HG02938 (cell line): ENCODE results near the gene OSBPL3.
"Not testable (repeated sequence)": the region's sequence is repeated elsewhere in the genome, so short reads cannot be mapped to it uniquely, and the experiment has no call there.

ENCODE experiments used
- ATAC-seq: cut with Tn5 transposase; IDR thresholded peaks from one replicate; pipeline ENCODE4 v1.9.1; 2021; ENCODE audit warnings: mild to moderate bottlenecking, moderate library complexity; ENCODE audit not compliant: unreplicated experiment

OSBPL3 gene

DNA sequence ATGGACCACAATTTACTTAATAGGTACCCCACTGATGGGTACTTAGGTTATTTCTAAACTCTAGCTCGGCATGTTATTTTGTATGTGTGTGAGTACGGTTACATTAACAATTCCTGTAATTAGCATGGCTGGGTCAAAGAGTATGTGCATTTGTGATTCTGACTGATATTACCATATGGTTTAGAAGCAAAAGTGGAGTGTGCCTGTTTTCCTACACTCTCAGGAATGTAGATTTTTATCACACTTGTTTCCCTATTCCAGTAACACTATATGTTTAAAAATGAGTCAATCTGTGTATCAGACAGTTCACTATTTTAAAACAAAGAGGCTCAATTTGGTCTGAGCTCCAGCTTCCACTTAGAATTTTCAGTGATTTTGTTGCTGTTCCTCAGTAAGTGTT is 178.1 kb downstream of the OSBPL3 start:
- ATAC-seq = no peak

DNA sequence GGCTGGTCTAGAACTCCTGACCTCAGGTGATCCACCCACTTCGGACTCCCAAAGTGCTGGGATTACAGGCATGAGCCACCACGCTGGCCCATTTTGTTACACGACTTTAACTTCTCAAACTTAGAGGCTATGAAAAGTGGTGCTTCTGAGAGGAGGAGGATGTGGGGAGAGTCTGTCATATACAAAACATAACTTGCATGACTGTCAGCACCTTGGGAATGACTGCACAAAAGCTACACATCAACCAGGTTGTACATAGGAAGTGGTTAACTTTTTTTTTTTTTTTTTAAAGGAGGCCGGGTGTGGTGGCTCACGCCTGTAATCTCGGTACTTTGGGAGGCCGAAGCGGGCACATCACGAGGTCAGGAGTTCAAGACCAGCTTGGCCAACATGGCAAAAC is 179.3 kb downstream of the OSBPL3 start:
- no peak for ATAC-seq

DNA sequence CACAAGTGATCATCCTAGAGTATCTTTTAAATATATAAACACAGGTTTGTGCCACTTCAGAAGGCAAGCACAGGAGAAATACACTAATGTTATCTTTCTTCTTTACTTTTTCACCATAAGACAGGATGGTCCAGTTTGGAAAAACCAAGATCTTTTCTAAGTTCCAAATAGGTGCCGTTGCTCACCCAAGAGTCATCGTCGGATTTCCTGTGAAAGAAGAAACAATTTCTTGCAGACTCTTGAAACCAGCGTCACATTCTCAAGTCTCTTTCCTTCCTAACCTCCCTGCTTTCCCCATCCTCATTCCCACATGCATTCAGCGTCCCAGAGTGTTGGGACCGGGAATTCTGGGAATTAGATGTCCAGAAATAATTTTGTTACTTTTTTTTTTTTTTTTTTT is 179.9 kb downstream of the OSBPL3 start:
- ATAC-seq = no peak

DNA sequence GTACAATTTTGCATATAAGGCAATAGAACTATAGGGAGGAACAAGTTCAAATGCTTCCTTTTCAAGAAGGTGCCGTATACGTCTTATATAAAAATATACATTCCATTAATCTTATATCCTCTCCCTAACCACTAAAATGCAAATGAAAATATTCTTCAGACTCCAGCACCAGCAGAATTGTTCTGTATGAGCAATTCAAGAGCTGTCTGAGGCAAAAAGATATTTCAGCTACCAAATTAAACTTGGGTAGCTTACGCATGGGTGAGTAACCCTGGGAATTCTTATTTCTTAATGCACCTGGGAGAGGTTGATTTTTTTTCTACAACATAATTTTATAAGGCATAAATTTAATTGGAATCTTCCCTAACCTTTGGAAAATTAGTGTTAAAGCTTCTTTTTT is 180.5 kb downstream of the OSBPL3 start:
- ATAC-seq = no peak

DNA sequence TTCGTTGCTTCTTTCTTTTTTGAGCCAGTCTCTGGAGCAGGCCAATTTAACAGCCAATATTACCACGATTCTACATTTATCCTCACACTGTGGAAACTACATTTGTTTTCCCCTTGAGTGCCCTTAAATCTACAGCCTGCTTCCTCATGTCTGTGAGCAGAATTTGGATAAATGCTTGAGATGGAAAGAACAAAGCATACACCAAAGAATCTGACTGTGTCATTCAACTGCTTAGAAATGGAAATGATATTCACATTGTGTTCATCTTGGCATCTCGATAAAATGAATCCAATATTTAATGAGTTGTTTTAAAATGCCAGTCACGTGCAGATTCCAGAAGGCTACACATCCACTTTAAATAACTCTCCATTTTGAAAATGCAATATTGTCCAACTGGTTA is 181.7 kb downstream of the OSBPL3 start:
- ATAC-seq = no peak

DNA sequence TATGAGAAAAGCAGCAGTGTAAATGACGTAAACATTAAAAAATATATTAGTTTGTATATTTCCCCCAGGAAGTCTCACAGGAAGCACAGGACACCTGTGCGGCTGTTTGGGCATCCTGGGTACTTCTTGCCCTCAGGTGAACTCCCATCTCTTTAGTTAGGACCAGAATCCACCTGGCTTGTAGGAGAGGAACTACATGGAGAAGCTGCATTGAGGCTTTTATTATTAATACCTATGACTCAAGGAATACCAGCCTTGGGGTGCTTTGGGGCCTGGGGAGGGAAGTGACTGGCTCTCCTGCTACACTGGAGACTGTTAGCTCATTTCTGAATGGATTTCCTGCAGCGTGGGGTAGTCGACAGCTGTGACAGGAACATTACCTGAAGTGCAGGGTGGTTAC is 182.7 kb downstream of the OSBPL3 start:
- no peak for ATAC-seq

DNA sequence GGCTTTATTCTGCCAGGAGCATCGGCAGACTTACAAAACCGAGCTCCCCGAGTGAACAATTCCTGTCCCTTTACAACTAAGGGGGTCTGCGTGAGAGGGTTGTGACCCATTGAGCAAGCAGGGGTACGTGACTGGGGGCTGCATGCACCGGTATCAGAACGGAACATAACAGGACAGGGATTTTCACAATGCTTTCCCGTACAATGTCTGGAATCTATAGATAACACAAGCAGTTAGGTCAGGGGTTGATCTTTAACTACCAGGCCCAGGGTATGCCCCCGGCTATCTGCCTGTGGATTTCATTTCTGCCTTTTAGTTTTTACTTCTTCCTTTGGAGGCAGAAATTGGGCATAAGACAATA is 184.6 kb downstream of the OSBPL3 start:
- ATAC-seq = no peak

DNA sequence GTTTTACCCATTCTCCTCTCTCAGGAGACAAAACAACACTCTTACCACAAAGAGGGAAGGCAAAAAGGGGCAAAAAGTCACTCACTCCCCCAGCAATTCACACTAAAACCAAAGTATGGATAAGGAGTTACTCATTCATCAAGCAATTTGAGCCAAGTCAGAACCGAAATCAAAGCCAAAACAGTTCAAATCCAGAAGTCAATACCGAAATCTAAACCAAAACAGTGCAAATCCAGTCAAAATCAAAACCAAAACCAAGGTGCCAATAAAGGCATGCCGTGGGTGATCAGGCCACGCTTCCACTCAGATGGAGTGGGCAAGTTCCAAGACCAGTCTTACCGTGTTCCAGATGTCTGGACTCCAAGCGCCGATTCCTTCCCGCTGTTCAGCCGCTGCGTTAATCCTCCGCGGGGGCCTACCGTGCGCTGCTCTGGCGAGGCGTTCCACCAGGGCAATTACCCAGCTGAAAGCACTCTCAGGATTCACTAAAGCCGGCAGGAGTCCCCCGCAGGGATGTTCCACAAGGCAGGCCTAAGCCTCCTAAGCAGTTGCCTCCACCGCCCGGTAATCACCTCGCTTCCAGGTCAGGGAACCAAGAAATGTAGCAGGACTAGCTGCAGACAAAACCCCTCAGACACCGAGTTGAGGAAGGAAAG is 185.1 kb downstream of the OSBPL3 start:
- ATAC-seq = not testable (repeated sequence)

DNA sequence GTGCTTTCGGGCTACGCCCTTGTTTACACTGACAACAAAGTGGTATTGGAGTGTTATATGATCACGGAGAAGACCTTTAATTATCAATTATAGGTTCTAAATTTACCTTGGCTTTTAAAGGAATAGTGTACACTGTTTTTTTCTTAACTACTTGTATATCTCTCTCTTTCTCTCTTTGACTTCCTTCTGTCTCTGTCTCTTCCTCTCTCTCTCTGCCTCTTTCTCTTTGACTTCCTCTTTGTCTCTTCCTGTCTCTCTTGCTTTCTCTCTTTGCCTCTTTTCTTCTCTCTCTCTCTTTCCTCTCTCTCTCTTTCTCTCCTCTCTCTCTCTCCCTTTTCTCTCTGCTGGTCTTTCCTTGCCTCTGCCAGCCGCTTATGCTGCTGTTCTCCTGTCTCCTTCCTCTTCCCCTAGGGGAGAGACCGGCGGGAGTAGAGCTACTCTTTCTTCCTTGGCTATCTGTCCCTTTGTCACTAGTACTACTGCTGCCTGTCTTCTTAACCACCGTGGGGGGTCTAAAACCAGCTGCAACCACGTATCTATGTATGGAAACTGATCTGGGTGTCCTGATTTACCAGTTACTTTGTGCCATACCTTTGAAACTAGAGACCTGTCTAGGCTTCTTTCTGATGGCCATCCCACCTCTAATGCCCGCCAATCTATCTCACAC is 185.9 kb downstream of the OSBPL3 start:
- no peak for ATAC-seq

DNA sequence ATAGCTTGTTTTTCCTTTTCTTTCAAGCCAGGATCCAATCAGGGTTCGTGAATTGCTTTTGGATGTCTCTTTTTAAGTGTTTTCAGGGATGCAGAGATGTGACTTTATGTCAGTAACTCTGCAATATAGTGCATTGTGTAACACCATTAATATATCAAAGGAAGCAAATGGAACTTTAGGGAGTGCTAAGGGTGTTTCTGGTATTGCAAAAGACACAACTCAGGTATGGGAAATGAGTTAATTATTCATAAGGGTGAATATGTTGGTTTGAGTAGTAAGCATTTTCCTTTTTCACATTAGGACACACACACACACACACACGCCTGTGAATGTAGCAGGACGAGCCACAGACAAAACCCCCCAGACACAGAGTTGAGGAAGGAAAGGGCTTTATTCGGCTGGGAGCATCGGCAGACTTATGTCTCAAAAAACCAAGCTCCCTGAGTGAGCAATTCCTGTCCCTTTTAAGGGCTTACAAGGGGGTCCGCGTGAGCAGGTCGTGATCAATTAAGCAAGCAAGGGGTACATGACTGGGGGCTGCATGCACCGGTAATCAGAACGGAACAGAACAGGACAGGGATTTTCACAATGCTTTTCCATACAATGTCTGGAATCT is 190.9 kb downstream of the OSBPL3 start:
- ATAC-seq = no peak

DNA sequence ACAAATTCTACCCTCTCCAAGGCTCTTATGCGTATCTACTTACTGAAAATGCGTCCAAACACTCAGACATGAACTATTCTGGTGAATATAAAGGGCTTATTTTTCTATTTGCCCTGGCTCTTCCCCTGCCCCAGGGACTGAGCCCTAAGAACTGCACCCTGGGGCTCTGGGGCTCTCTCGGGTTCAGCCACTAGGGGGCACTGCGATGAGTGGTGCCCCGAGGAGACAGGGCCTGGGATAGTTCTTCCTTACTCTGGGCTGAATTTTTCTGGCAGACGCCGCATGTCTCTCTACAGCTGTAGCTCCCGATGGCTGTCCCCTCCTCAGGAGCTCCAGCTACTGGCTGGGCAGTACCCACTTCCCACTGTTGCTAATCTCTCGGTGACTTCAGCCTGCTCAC is 191.9 kb downstream of the OSBPL3 start:
- ATAC-seq = no peak

DNA sequence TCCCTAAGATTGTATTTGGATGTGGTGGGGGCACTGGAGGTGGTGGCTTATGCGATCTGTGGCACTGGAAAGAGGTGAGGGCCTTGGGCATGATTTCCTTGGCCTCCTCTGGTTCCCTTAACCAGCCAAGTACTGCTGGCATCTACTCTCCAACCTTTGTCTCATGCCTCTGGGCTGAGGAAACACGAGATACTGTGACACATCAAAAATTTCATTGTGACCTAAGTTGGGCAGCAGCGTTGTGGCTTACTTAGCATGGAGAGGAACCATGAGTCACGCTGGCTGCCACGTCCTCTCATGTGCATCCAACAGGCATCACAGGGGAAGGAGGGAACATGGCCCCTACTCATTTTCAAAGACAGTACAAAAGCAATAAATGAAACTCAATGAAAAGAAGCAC is 193.0 kb downstream of the OSBPL3 start:
- ATAC-seq = no peak

DNA sequence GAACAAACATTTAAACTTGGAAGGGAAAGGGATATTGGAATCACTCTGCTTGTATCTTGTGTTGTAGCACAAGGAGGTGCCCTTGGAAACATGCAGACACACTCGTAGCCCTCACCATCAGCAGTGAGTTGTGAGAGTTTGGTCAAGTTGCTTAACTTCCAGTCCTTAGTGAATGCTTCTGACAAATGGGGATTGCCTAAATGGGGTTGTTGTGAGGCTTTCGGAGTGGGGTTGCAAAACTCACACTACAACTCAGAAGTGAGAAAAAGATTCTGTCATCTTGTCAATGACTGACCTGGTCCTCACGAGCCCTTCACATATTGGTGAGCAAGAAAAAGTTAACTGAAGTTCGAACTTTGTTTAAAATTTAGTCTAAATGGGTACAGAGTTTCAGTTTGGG is 193.7 kb downstream of the OSBPL3 start:
- ATAC-seq = no peak

DNA sequence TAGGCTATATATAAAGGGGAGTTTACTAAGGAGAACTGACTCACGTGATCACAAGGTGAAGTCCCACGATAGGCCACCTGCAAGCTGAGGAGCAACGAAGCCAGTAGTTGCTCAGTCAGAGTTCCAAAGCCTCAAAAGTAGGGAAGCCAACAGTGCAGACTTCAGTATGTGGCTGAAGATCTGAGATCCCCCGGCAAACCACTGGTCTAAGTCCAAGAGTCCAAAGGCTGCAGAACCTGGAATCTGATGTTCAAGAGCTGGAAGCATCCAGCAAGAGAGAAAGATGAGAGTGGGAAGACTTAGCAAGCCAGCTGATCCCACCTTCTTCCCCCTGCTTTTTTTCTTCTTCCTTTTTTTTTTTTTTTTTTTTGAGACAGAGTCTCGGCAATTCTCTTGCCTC is 195.7 kb downstream of the OSBPL3 start:
- no peak for ATAC-seq

DNA sequence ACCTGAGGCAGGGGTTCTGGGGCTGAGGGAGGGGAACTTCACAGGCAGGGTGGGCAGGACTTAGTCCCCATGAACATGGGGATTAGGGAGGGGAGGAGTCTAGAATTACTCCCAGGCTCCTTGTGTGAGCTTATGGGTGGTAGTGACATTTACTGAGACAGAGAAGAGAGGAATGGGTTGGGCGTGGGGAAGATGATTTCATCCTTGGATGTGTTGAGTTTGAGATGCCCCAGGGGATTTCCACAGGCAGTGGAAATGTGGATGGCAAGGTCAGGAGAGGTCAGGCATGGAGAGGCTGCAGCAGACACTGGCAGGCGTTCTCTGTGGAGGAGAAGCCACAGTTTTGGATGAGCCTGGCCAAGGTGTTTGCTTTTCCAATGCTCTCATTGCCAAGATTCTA is 196.3 kb downstream of the OSBPL3 start:
- ATAC-seq = no peak

DNA sequence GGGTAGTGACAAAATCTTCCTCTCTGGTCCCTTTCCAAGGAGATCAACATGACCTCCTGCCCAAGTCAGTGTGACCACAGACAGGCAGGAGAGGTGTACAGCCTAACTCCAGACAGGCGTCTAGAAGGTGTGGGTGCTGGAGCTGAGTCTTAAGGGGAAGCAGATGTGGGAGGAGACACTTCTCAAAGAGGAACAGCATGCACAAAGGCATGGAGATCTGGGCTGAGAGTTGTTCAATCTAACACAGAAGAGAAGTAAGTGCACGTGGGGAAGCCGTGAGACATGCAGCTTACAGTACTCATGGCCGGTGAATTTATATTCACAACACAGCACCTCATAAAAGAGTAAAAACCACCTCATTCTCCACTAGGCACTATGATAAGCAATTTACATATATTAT is 198.9 kb downstream of the OSBPL3 start:
- no peak for ATAC-seq

DNA sequence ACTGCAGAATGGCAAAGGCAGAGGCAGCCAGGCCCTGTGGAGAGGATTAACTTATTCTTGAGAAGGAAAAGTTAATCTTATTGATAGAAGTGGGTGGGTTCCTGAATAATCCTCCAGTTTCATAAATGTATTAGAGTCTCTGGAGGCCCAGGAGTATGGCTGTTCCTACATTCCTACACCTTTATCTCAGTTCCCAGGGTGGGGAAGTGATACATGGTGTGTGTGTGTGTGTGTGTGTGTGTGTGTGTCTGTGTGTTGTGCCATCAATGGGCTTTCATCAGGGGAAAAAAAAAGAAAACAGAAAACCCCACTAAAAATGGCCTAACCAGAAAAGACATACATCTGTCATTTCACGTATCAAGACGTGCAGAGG is 200.7 kb downstream of the OSBPL3 start:
- no peak for ATAC-seq

DNA sequence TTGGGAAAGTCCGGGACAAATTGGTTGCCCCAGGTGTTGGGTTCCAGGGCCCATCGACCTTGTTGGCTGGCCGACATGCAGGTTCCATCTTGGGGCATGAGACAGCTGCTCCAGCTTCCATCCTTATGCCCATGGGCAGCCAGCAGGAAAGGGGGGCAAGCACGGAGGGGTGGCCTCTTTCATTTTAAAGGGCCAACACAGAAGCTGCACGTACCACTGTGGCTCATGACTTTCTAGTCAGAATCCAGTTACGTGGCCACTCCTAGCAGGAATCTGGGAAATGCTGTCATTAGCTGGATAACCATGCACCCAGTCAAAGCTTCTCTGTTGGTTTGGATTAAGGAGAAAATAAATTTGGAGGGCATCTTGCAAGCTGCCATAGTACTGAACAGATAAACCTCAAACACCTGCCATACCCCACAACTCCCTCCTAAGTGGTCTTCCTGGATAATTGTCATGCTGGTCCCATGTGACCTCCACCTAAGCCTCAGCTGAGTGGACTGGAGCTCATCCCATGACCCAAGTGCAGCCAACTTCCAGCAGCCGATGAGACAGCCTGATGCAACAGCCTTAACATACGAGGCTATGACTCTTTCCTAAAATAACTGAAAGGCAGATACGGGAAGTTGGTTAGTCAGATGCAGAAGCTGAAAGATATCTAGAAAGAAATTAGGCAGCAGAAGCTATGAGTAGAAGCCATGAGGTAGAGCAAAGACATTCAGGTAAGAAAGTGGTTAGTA is 201.3 kb downstream of the OSBPL3 start:
- ATAC-seq = no peak

DNA sequence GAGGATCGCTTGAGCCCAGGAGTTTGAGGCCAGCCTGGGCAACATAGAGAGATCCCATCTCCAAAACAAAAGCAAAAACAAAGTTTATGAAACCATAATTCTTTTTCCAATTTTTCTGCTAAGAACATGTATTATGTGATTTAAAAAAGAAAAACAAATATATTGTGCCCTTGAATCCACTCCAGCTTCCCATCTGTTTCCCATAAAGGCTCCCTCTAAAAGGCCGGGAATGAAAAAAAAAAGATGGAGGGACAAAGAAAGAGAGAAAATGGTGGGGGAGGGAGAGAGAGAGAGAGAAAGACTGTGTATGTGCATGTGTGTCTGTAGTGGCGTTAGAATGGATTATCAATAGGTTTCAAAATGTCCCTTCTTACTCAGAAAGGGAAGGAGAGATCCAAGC is 202.2 kb downstream of the OSBPL3 start:
- ATAC-seq = no peak

DNA sequence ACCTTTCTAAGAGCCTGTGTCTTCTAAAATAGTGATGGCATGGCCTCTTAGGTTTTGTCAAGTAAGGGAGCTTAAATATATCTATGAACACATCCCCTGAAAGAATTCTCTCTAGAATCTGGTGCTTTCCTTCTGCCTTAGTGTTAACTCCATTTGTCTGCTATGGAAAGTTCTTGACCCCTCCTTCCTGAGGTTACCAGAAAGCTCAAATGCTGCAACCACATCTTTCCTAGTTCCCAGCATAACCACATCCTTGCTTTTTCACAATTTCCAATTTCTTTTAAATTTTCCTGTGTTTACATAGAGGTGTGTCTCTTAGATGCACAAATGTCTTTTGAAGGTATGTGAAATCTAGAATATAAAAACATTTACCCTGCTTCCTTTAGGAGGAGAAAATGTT is 206.3 kb downstream of the OSBPL3 start:
- ATAC-seq = no peak

DNA sequence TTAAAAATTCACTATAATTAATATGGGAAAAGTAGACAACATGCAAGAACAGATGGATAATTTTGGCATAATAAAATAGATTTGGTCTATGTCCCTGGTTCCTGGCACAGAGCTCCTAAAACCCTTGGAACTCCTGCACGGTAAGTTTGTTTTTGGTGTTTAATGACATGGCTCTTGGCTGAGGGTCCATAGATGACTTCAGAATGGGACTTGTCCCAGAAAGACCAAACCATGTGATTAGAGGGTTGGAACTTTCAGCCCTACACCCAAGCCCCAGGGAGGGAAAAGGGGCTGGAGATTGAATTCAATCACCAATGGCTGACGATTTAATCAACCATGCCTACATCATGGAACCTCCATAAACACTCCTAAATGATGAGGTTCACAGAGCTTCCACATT is 210.1 kb downstream of the OSBPL3 start:
- ATAC-seq = no peak
